Spleen (tissue), 7 donors: ENCODE data around the gene RBM39.

Experiments
- POLR2A ChIP-seq, 3 donors: fragments of 450-650 bp; IDR thresholded peaks; one replicate each; pipeline ENCODE4 v1.5.1; 2017; ENCODE audit warnings: antibody characterized with exemption in 3 of 3, mild to moderate bottlenecking in 1 of 3
- TF ChIP-seq, protein P1 (sequence below), 11 experiments: fragments of 200-600 bp in 7 of 11; fragments of 450-650 bp in 4 of 11; sonication (generic) in 4 of 11; IDR thresholded peaks in 8 of 11; conservative IDR thresholded peaks in 3 of 11; 1 replicate in 7 of 11; 2 replicates in 4 of 11; pipeline versions ENCODE4 v1.4.0 to v1.8.0; 2016 to 2021; ENCODE audit warnings: antibody characterized with exemption in 11 of 11, inconsistent platforms in 4 of 11, mild to moderate bottlenecking in 1 of 11
- donor health status: DM: no; HTN: no; CAD: no; lungs with moderate emphysema.
- donor health status: DM: no; HTN: no; CAD: no.
- donor health status: DM: no; HTN: no; CAD: no.

DNA sequence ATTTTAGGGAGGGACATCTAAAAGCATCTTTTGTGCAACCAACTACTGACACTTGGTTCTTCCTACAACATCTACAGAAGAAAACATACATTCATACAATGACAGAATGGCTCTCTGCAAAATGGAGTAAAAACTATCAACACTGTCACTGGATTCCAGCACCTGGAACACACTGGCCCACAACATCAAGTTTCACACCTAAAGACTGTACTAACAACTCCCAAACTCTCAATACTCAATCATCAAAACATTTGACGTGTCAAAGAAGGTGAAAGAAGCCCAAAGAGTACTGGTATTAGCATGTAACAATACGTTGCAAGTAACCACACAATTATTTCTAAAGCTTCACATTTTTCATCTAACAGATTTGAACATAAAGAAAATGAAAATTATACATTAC lies 79.5 kb downstream of the RBM39 start:
- TF ChIP-seq, protein P1, sequence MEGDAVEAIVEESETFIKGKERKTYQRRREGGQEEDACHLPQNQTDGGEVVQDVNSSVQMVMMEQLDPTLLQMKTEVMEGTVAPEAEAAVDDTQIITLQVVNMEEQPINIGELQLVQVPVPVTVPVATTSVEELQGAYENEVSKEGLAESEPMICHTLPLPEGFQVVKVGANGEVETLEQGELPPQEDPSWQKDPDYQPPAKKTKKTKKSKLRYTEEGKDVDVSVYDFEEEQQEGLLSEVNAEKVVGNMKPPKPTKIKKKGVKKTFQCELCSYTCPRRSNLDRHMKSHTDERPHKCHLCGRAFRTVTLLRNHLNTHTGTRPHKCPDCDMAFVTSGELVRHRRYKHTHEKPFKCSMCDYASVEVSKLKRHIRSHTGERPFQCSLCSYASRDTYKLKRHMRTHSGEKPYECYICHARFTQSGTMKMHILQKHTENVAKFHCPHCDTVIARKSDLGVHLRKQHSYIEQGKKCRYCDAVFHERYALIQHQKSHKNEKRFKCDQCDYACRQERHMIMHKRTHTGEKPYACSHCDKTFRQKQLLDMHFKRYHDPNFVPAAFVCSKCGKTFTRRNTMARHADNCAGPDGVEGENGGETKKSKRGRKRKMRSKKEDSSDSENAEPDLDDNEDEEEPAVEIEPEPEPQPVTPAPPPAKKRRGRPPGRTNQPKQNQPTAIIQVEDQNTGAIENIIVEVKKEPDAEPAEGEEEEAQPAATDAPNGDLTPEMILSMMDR (IDR thresholded peaks at IDR 0.05 in 8 of 11, conservative IDR thresholded peaks at IDR 0.05 in 3 of 11), result no peak
- no peak for TF ChIP-seq POLR2A (IDR thresholded peaks at IDR 0.05)
